Neuronal stem cell (in vitro differentiated cells): ENCODE data around the gene SLC26A11.
"Not testable (repeated sequence)": the region's sequence is repeated elsewhere in the genome, so short reads cannot be mapped to it uniquely, and the experiment has no call there.

Source experiments
- DNase-seq: peaks from one replicate; pipeline ENCODE4 v3.0.0-alpha.2; 2013; ENCODE audit warnings: low spot score
- H2AFZ ChIP-seq: one replicate; pipeline ENCODE4 v1.6.1; 2013; ENCODE audit warnings: mild to moderate bottlenecking, low read length, inconsistent platforms
- H2AK5ac ChIP-seq: 2 replicates; pipeline ENCODE4 v1.6.1; 2013; ENCODE audit warnings: low read depth, mild to moderate bottlenecking, inconsistent platforms, low read length, moderate library complexity, mixed read lengths
- H2BK120ac ChIP-seq: 2 replicates; pipeline ENCODE4 v1.6.1; 2013; ENCODE audit warnings: low read depth, mild to moderate bottlenecking, inconsistent platforms, low read length, moderate library complexity, mixed read lengths
- H2BK12ac ChIP-seq: one replicate; pipeline ENCODE4 v1.6.1; 2013; ENCODE audit warnings: low read length, inconsistent platforms
- H2BK15ac ChIP-seq: 2 replicates; pipeline ENCODE4 v1.6.1; 2013; ENCODE audit warnings: mild to moderate bottlenecking, low read length, inconsistent platforms, mixed read lengths
- H2BK5ac ChIP-seq: one replicate; pipeline ENCODE4 v1.6.1; 2013; ENCODE audit warnings: inconsistent platforms, mild to moderate bottlenecking, low read length, moderate library complexity
- H3K14ac ChIP-seq: one replicate; pipeline ENCODE4 v1.6.1; 2013; ENCODE audit warnings: low read length, inconsistent platforms
- H3K18ac ChIP-seq: 2 replicates; pipeline ENCODE4 v1.6.1; 2013; ENCODE audit warnings: low read length, inconsistent platforms
- H3K23ac ChIP-seq: 2 replicates; pipeline ENCODE4 v1.6.1; 2013; ENCODE audit warnings: low read depth, mild to moderate bottlenecking, mixed read lengths, low read length, inconsistent platforms; ENCODE audit not compliant: poor library complexity
- H3K27ac ChIP-seq: replicated peaks from 3 replicates; pipeline ENCODE4 v1.5.1; 2013; ENCODE audit warnings: low read length, inconsistent platforms
- H3K27me3 ChIP-seq, 3 experiments: 2 replicates each; pipeline ENCODE4 v1.6.1; 2013; ENCODE audit warnings: low read length in 3 of 3, mild to moderate bottlenecking in 2 of 3, inconsistent platforms in 1 of 3, low read depth in 1 of 3, mixed read lengths in 1 of 3, moderate library complexity in 1 of 3; ENCODE audit not compliant: control insufficient read depth in 3 of 3, insufficient read depth in 3 of 3
- H3K36me3 ChIP-seq, 2 donors: replicated peaks in 1 of 2; 2 replicates each; pipeline ENCODE4 v1.6.1; 2013; ENCODE audit warnings: low read length in 2 of 2; ENCODE audit not compliant: control insufficient read depth in 2 of 2, insufficient read depth in 2 of 2
- H3K4ac ChIP-seq: 2 replicates; pipeline ENCODE4 v1.6.1; 2013; ENCODE audit warnings: inconsistent platforms, mild to moderate bottlenecking, low read length, moderate library complexity
- H3K4me1 ChIP-seq, 2 donors: 1 replicate in 1 of 2; 2 replicates in 1 of 2; pipeline ENCODE4 v1.6.1; 2013; ENCODE audit warnings: low read length in 2 of 2, low read depth in 1 of 2; ENCODE audit not compliant: control insufficient read depth in 2 of 2, insufficient read depth in 1 of 2
- H3K4me2 ChIP-seq: one replicate; pipeline ENCODE4 v1.6.1; 2013; ENCODE audit warnings: mild to moderate bottlenecking, low read length, inconsistent platforms; ENCODE audit not compliant: insufficient read depth, poor library complexity, severe bottlenecking
- H3K4me3 ChIP-seq, 2 donors: 2 replicates each; pipeline ENCODE4 v1.5.1; 2013; ENCODE audit warnings: low read length in 2 of 2, mild to moderate bottlenecking in 2 of 2, inconsistent platforms in 1 of 2, moderate library complexity in 1 of 2
- H3K79me1 ChIP-seq: one replicate; pipeline ENCODE4 v1.6.1; 2013; ENCODE audit warnings: low read depth, mild to moderate bottlenecking, inconsistent platforms, low read length, moderate library complexity
- H3K9ac ChIP-seq: one replicate; pipeline ENCODE4 v1.6.1; 2013; ENCODE audit warnings: mild to moderate bottlenecking, low read depth, low read length, inconsistent platforms; ENCODE audit not compliant: poor library complexity
- H3K9me3 ChIP-seq, 2 donors: replicated peaks in 1 of 2; 2 replicates each; pipeline versions ENCODE3 to v1.6.1; 2013; ENCODE audit warnings: low read length in 2 of 2, mild to moderate bottlenecking in 2 of 2, inconsistent platforms in 1 of 2, low read depth in 1 of 2, mixed read lengths in 1 of 2, moderate library complexity in 1 of 2; ENCODE audit not compliant: control insufficient read depth in 2 of 2, insufficient read depth in 1 of 2
- H4K8ac ChIP-seq: one replicate; pipeline ENCODE4 v1.6.1; 2013; ENCODE audit warnings: low read depth, mild to moderate bottlenecking, inconsistent platforms, low read length, moderate library complexity
- H4K91ac ChIP-seq: one replicate; pipeline ENCODE4 v1.6.1; 2013; ENCODE audit warnings: low read length, low read depth, mild to moderate bottlenecking, inconsistent platforms; ENCODE audit not compliant: poor library complexity
- WGBS, 2 donors: extraction: QIAGEN DNeasy Blood & Tissue Kit; methylation state at CpG; one replicate each; pipeline ENCODE4 v1.1.7; 2013; ENCODE audit warnings: missing lambda C conversion rate in 2 of 2, mixed read lengths in 1 of 2; ENCODE audit not compliant: insufficient read length in 2 of 2, insufficient replicate concordance in 1 of 2; ENCODE audit errors: extremely low coverage in 2 of 2; 5-methylcytosine and 5-hydroxymethylcytosine counted together

SLC26A11 gene

GRCh38 chr17:80297996-80298560 is 77.9 kb downstream of the SLC26A11 start:
- Histone ChIP-seq H3K14ac (no peak overlapping the region), H3K4me1 (peaks cover 0 to 2% of the 10 kb centered on the region in 2 donors), H3K36me3 (peaks cover 27 to 78% of the 10 kb centered on the region in 2 donors)

GRCh38 chr17:80299350-80300100 is 79.3 kb downstream of the SLC26A11 start:
- H3K27ac ChIP-seq, H2BK120ac ChIP-seq, H3K23ac ChIP-seq, DNase-seq, H3K27me3 ChIP-seq, H3K9ac ChIP-seq, H2AK5ac ChIP-seq, H3K4me2 ChIP-seq, H3K18ac ChIP-seq, H2AFZ ChIP-seq, H2BK15ac ChIP-seq, H3K4me3 ChIP-seq, H4K8ac ChIP-seq, H3K4me1 ChIP-seq, H3K14ac ChIP-seq, H3K4ac ChIP-seq, H2BK5ac ChIP-seq, H2BK12ac ChIP-seq, H4K91ac ChIP-seq, H3K79me1 ChIP-seq: not testable (repeated sequence)
- no CpG with 5 or more reads among the region's 4 CpGs for WGBS, 2 donors
- Histone ChIP-seq H3K9me3 (peaks cover 7 to 35% of the 10 kb centered on the region in 2 donors), H3K36me3 (peaks cover 22 to 80% of the 10 kb centered on the region in 2 donors)

More at GRCh38 chr17:80297996-80298560, 77.9 kb downstream of the SLC26A11 start:
- Histone ChIP-seq H4K91ac (no peak overlapping the region), H2BK15ac (no peak overlapping the region), H3K4me3 (no peak overlapping the region), H3K18ac (no peak overlapping the region), H3K27ac (no peak overlapping the region), H3K9me3 (peaks cover 4 to 24% of the 10 kb centered on the region in 2 donors), H2BK5ac (no peak overlapping the region), H3K27me3 (no peaks in the 10 kb centered on the region), H3K4me2 (no peak overlapping the region), H2BK12ac (no peak overlapping the region), H3K9ac (peak overlapping the region; percentile 44), H2BK120ac (no peak overlapping the region), H2AFZ (no peak overlapping the region), H3K79me1 (peaks cover 3% of the 10 kb centered on the region), H3K23ac (no peak overlapping the region), H2AK5ac (no peak overlapping the region), H4K8ac (no peak overlapping the region), H3K4ac (no peak overlapping the region)
- DNase-seq, result no peak
- WGBS, 2 donors, result no CpG with 5 or more reads among the region's 19 CpGs

GRCh38 chr17:80300756-80301155 is 80.5 kb downstream of the SLC26A11 start:
- H3K9me3 ChIP-seq, result peaks cover 9 to 40% of the 10 kb centered on the region in 2 donors
- H3K4me1 ChIP-seq, H2AFZ ChIP-seq, H3K23ac ChIP-seq, H4K8ac ChIP-seq, H3K4ac ChIP-seq, H4K91ac ChIP-seq, H2BK5ac ChIP-seq, DNase-seq, H3K9ac ChIP-seq, H3K18ac ChIP-seq, H3K4me2 ChIP-seq, H3K27ac ChIP-seq, H2BK120ac ChIP-seq, H2BK15ac ChIP-seq, H2BK12ac ChIP-seq, H3K79me1 ChIP-seq, H3K4me3 ChIP-seq, H2AK5ac ChIP-seq, H3K27me3 ChIP-seq, H3K14ac ChIP-seq: not testable (repeated sequence)
- WGBS, 2 donors, result no CpG with 5 or more reads among the region's 2 CpGs
- H3K36me3 ChIP-seq, result peaks cover 21 to 73% of the 10 kb centered on the region in 2 donors
